Hair follicle dermal papilla cell (primary cell): ENCODE measurements around the gene SCNN1G. TPM values are rescaled to one million over a fixed set of nuclear protein-coding genes. Genes with fewer than 3 reads are reported as not detected.

Source experiments
- total RNA-seq: library from RNA; depleted of rRNA; stranded (reverse); fragments of >200 nt; gene quantifications from 2 replicates; pipeline ENCODE4 v1.2.3, GENCODE V29; 2012

Gene SCNN1G, protein sequence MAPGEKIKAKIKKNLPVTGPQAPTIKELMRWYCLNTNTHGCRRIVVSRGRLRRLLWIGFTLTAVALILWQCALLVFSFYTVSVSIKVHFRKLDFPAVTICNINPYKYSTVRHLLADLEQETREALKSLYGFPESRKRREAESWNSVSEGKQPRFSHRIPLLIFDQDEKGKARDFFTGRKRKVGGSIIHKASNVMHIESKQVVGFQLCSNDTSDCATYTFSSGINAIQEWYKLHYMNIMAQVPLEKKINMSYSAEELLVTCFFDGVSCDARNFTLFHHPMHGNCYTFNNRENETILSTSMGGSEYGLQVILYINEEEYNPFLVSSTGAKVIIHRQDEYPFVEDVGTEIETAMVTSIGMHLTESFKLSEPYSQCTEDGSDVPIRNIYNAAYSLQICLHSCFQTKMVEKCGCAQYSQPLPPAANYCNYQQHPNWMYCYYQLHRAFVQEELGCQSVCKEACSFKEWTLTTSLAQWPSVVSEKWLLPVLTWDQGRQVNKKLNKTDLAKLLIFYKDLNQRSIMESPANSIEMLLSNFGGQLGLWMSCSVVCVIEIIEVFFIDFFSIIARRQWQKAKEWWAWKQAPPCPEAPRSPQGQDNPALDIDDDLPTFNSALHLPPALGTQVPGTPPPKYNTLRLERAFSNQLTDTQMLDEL
- not detected in 2 replicates for total RNA-seq

DNA sequence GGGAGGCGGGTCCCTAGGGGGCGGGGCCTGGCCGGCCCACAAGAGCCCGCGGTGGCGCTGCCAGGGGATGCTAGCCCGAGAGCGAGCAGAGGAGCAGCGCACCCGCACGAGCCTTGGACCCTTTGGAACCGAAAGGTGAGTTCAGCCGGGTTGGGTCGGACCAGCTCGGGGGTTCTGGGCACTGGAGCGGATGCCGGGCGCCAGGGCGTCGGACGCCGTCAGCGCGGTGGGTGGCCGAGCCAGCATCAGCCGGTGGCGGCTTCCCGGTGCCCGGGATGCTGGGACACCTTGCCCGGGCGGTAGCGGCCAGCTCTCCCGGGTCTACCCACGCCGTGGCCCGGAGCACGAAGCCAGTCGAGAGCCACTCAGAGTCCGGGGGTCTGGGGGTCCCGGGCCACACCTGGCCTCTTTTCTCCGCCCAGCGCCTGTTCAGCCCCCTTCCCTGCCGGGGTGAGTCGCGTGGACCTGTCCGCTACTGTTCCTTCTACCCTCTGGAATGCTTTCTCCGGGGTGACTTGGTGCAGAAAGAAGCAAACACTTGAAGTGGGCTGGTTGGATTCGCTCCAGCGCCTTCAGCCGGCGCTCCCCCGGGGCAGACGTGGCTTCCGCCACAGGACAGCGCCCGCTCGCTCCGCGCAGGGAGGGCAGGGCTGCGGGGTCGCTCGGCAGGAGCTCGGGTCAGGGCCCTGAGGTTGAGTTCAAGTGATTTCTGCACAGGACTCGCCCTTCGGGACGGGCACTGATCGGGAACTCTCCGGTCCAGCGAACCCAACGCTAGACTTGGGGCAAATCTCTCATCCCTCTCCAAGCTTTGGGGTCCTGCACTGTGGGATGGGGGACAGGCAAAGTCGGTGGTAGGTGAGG, at the start of gene SCNN1G:
TSS of gene SCNN1G (plus strand) at position 67 of the 864 bp plus-strand sequence. CDS start 3,527 bp downstream, outside the sequence.

DNA sequence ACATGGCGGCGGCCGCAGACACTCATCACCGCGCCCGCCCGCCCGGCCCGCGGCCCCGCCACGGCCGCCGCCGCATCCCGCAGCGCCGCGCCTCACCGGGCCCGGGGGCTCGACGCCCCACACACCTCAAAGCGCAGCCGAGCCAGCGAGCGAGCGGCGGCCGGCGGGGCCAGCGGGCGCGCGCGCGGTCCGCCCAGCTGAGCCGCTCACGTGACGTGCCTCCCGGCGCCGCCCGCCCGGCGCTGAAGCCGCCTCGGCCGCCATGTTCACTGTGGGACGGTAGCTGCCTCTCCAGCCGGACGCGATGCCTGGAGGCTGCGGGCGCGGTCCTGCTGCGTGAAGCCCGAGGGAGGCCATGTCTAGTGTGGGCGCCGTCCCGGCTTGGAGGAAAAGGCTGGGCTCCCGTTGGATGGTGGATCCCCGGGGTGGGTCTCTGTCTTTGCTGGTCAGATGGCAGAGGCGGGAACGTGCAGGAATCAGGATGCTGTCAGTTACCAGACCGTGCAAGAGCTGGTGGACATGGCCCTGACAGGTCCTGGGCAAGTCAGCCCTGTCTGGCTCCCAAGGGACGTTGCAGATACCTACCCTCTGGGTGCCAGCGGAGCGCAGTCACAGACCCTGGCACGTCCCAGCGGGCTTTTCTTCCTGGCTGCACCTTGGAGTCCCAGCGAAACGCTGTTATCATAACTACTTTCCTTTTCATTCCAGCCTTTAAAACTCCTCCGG, 33.1 kb upstream of the SCNN1G start, which contains the start of gene USP31:
TSS of gene USP31 (minus strand) at position 186 of the 726 bp plus-strand sequence. CDS start at position 4, 182 bp downstream.

Other genes with a start within 250 kb of the SCNN1G start
- gene USP31, start 33.3 kb upstream of the SCNN1G start, total RNA-seq = 8.3 and 9.9 TPM in 2 replicates
- gene SCNN1B, start 119.6 kb downstream of the SCNN1G start, total RNA-seq = not detected in 2 replicates